HCT116 (cell line): Measurements from ENCODE around the gene RSPH4A. TPM values are rescaled to one million over a fixed set of nuclear protein-coding genes. Genes with fewer than 3 reads are reported as not detected.

Experiments
- ATAC-seq: fragments of 200-7000 bp; cut with Tn5 transposase; 2 replicates; pipeline ENCODE4 v1.9.1; 2020; ENCODE audit warnings: mild to moderate bottlenecking, moderate library complexity
- BruUV-seq: library from RNA; stranded (reverse); fragments of 400-500 nt; replicated peaks from 2 replicates; lab custom pipeline; 2021; lab: Mats Ljungman, UMichigan
- CTCF ChIA-PET: fragments of 300-600 bp; sonication (Branson Sonifier 250); formaldehyde crosslinking; loops from one replicate; lab custom pipeline; 2021; ENCODE audit warnings: antibody characterized with exemption; lab: Charles Lee
- POLR2A ChIA-PET: fragments of 300-600, 350-600 bp; sonication (Branson Sonifier 250); formaldehyde crosslinking; loops from one replicate; lab custom pipeline; 2021; ENCODE audit warnings: antibody characterized with exemption; lab: Charles Lee
- RAD21 ChIA-PET, 2 experiments: fragments of 300-600 bp; sonication (Branson Sonifier 250); formaldehyde crosslinking; loops; one replicate each; lab custom pipeline; 2023; ENCODE audit warnings: low total read pairs in 2 of 2; ENCODE audit not compliant: uncharacterized antibody in 2 of 2, unreplicated experiment in 2 of 2, low non-redundant PET in 1 of 2; lab: Charles Lee
- DNase-seq: peaks from one replicate; pipeline ENCODE4 v3.0.0-alpha.2; 2010; ENCODE audit warnings: low read depth, low spot score
- H2AFZ ChIP-seq: fragments of 200-600 bp; shearing (Covaris generic), sonication (generic); 2 replicates; pipeline ENCODE4 v1.6.1; 2017; ENCODE audit warnings: low read depth, mixed run types, mixed read lengths, antibody characterized with exemption, low read length; ENCODE audit not compliant: poor library complexity, severe bottlenecking
- H3K27ac ChIP-seq: 2 replicates; pipeline ENCODE4 v1.5.1; 2012; ENCODE audit warnings: low read depth, low read length
- H3K27me3 ChIP-seq: fragments of 200-600 bp; sonication (generic); 2 replicates; pipeline ENCODE4 v1.6.1; 2016; ENCODE audit warnings: mixed run types, low read length, mixed read lengths; ENCODE audit not compliant: insufficient read depth
- H3K36me3 ChIP-seq, 2 experiments: fragments of 200-500 bp in 1 of 2; fragments of 200-600 bp in 1 of 2; sonication (Bioruptor generic) in 1 of 2; sonication (generic) in 1 of 2; 2 replicates each; pipeline versions ENCODE4 v1.5.1 to v1.6.1; 2014 to 2016; ENCODE audit warnings: low read length in 2 of 2, inconsistent platforms in 1 of 2, mixed read lengths in 1 of 2, mixed run types in 1 of 2; ENCODE audit not compliant: insufficient read depth in 2 of 2, control insufficient read depth in 1 of 2
- H3K4me1 ChIP-seq, 2 experiments: fragments of 200-600 bp in 1 of 2; sonication (generic) in 1 of 2; 2 replicates each; pipeline versions ENCODE4 v1.5.1 to v1.6.1; 2012 to 2017; ENCODE audit warnings: low read length in 2 of 2, inconsistent platforms in 1 of 2, mild to moderate bottlenecking in 1 of 2, mixed read lengths in 1 of 2, mixed run types in 1 of 2, moderate library complexity in 1 of 2; ENCODE audit not compliant: insufficient read depth in 2 of 2, control insufficient read depth in 1 of 2
- H3K4me2 ChIP-seq: fragments of 200-600 bp; sonication (generic); 2 replicates; pipeline ENCODE4 v1.6.1; 2017; ENCODE audit warnings: mixed run types, low read length, mixed read lengths
- H3K4me3 ChIP-seq, 2 experiments: fragments of 200-600 bp in 1 of 2; sonication (generic) in 1 of 2; replicated peaks in 1 of 2; 2 replicates each; pipeline ENCODE4 v1.5.1; 2011 to 2016; ENCODE audit warnings: low read length in 2 of 2, control low read depth in 1 of 2, low read depth in 1 of 2, mild to moderate bottlenecking in 1 of 2, mixed read lengths in 1 of 2, mixed run types in 1 of 2
- H3K79me2 ChIP-seq: fragments of 200-600 bp; sonication (generic); 2 replicates; pipeline ENCODE4 v1.6.1; 2017; ENCODE audit warnings: mild to moderate bottlenecking, mixed run types, low read length, moderate library complexity, mixed read lengths; ENCODE audit not compliant: insufficient read depth
- H3K9ac ChIP-seq: fragments of 200-600 bp; sonication (generic); 2 replicates; pipeline ENCODE4 v1.6.1; 2016; ENCODE audit warnings: low read length, mixed read lengths
- H3K9me2 ChIP-seq: fragments of 200-600 bp; sonication (generic), shearing (Covaris generic); 2 replicates; pipeline ENCODE4 v1.6.1; 2017; ENCODE audit warnings: mixed run types, mild to moderate bottlenecking, moderate library complexity; ENCODE audit not compliant: insufficient read depth
- H3K9me3 ChIP-seq, 2 experiments: fragments of 200-500 bp in 1 of 2; fragments of 200-600 bp in 1 of 2; sonication (Bioruptor generic) in 1 of 2; sonication (generic) in 1 of 2; 2 replicates each; pipeline ENCODE4 v1.6.1; 2014 to 2017; ENCODE audit warnings: low read length in 2 of 2, mixed read lengths in 2 of 2, inconsistent platforms in 1 of 2, low read depth in 1 of 2, mild to moderate bottlenecking in 1 of 2, mixed run types in 1 of 2, moderate library complexity in 1 of 2; ENCODE audit not compliant: control insufficient read depth in 1 of 2, insufficient read depth in 1 of 2
- H4K20me1 ChIP-seq: fragments of 200-600 bp; sonication (generic), shearing (Covaris generic); 2 replicates; pipeline ENCODE4 v1.6.1; 2017; ENCODE audit warnings: mixed run types, mild to moderate bottlenecking, moderate library complexity; ENCODE audit not compliant: insufficient read depth
- CBX3 ChIP-seq: IDR thresholded peaks from 2 replicates; pipeline ENCODE4 v1.6.1; 2012; ENCODE audit warnings: low read depth
- CEBPB ChIP-seq: IDR thresholded peaks from 2 replicates; pipeline ENCODE4 v1.6.1; 2012; ENCODE audit warnings: low read depth
- EZH2 ChIP-seq: fragments of 200-600 bp; sonication (generic); IDR thresholded peaks from 2 replicates; pipeline ENCODE4 v1.6.1; 2017; ENCODE audit warnings: antibody characterized with exemption, mixed run types
- FOSL1 ChIP-seq: IDR thresholded peaks from 2 replicates; pipeline ENCODE4 v1.6.1; 2012; ENCODE audit warnings: low read depth
- POLR2A ChIP-seq: IDR thresholded peaks from 2 replicates; pipeline ENCODE4 v1.7.0; 2011; ENCODE audit warnings: borderline replicate concordance; ENCODE audit not compliant: insufficient read depth, insufficient read length; ENCODE audit errors: extremely low read depth
- RAD21 ChIP-seq: IDR thresholded peaks from 2 replicates; pipeline ENCODE4 v1.6.1; 2012; ENCODE audit warnings: low read depth, mild to moderate bottlenecking
- SP1 ChIP-seq: IDR thresholded peaks from 2 replicates; pipeline ENCODE4 v1.6.1; 2012; ENCODE audit warnings: low read depth
- SRF ChIP-seq: IDR thresholded peaks from 2 replicates; pipeline ENCODE4 v1.6.1; 2012; ENCODE audit warnings: low read depth
- intact Hi-C: fragments of 100-400 bp; cut with micrococcal nuclease; formaldehyde crosslinking; loops from 2 replicates; pipeline ENCODE4 v1.10.0; 2022
- total RNA-seq: library from RNA; stranded (reverse); gene quantifications from one replicate; pipeline ENCODE4 v1.2.1, GENCODE V29; 2021; ENCODE audit not compliant: unreplicated experiment
- TF ChIP-seq, protein P1 (sequence below): IDR thresholded peaks from 2 replicates; pipeline ENCODE4 v1.6.1; 2012
- TF ChIP-seq, protein P2 (sequence below): IDR thresholded peaks from 2 replicates; pipeline ENCODE4 v1.6.1; 2012; ENCODE audit warnings: low read depth
- TF ChIP-seq, protein P3 (sequence below): IDR thresholded peaks from 2 replicates; pipeline ENCODE4 v1.6.1; 2011; ENCODE audit warnings: mild to moderate bottlenecking, low read length, moderate library complexity; ENCODE audit not compliant: insufficient replicate concordance; ENCODE audit errors: extremely low read depth

The RSPH4A gene
- total RNA-seq, 1 experiment from 2014 or later, result 0.27 TPM

DNA sequence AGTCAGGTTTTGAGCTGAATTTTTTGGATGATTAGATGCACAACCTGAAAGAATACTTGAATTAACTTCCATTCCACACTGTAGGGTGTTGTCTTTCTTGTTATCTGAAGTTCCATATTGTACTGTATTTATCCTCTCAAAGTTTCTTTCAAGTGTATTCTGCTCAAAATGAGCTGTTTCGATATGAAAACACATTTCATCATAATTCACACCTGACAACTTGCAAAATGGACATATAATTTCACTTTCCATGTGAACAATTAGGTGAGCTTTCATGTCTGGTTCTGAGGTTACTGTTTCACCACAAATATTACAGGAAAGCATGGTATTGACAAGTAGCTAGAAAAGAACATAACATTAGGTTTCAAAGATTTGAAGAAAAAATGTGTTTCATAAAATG is 50.6 kb downstream of the RSPH4A start:
- peaks cover 67% of the 10 kb centered on the region for H3K79me2 ChIP-seq
- no peak overlapping the region for H3K9ac ChIP-seq
- H3K27me3 ChIP-seq, result no peaks in the 10 kb centered on the region
- POLR2A ChIA-PET, result no interaction called here
- no peak overlapping the region for H3K4me3 ChIP-seq
- no peaks in the 10 kb centered on the region for H4K20me1 ChIP-seq
- no peak for ATAC-seq
- H3K9me2 ChIP-seq, result no peaks in the 10 kb centered on the region
- intact Hi-C loops, result no loop called here
- CTCF ChIA-PET, result no interaction called here
- RAD21 ChIA-PET, result no interaction called here
- H3K4me2 ChIP-seq, result peak overlapping the region; percentile 8; the same call in 1 of the 2 replicates
- TF ChIP-seq, protein P1, sequence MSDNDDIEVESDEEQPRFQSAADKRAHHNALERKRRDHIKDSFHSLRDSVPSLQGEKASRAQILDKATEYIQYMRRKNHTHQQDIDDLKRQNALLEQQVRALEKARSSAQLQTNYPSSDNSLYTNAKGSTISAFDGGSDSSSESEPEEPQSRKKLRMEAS, result no peak
- TF ChIP-seq POLR2A (no peak), CEBPB (no peak), RAD21 (no peak), SRF (no peak), SP1 (no peak), FOSL1 (no peak), EZH2 (no peak), CBX3 (no peak)
- TF ChIP-seq, protein P2, sequence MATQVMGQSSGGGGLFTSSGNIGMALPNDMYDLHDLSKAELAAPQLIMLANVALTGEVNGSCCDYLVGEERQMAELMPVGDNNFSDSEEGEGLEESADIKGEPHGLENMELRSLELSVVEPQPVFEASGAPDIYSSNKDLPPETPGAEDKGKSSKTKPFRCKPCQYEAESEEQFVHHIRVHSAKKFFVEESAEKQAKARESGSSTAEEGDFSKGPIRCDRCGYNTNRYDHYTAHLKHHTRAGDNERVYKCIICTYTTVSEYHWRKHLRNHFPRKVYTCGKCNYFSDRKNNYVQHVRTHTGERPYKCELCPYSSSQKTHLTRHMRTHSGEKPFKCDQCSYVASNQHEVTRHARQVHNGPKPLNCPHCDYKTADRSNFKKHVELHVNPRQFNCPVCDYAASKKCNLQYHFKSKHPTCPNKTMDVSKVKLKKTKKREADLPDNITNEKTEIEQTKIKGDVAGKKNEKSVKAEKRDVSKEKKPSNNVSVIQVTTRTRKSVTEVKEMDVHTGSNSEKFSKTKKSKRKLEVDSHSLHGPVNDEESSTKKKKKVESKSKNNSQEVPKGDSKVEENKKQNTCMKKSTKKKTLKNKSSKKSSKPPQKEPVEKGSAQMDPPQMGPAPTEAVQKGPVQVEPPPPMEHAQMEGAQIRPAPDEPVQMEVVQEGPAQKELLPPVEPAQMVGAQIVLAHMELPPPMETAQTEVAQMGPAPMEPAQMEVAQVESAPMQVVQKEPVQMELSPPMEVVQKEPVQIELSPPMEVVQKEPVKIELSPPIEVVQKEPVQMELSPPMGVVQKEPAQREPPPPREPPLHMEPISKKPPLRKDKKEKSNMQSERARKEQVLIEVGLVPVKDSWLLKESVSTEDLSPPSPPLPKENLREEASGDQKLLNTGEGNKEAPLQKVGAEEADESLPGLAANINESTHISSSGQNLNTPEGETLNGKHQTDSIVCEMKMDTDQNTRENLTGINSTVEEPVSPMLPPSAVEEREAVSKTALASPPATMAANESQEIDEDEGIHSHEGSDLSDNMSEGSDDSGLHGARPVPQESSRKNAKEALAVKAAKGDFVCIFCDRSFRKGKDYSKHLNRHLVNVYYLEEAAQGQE, result no peak
- TF ChIP-seq, protein P3, sequence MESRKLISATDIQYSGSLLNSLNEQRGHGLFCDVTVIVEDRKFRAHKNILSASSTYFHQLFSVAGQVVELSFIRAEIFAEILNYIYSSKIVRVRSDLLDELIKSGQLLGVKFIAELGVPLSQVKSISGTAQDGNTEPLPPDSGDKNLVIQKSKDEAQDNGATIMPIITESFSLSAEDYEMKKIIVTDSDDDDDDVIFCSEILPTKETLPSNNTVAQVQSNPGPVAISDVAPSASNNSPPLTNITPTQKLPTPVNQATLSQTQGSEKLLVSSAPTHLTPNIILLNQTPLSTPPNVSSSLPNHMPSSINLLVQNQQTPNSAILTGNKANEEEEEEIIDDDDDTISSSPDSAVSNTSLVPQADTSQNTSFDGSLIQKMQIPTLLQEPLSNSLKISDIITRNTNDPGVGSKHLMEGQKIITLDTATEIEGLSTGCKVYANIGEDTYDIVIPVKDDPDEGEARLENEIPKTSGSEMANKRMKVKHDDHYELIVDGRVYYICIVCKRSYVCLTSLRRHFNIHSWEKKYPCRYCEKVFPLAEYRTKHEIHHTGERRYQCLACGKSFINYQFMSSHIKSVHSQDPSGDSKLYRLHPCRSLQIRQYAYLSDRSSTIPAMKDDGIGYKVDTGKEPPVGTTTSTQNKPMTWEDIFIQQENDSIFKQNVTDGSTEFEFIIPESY, result no peak
- TF ChIP-seq, all 23 proteins: peak for 0
- DNase-seq, result no peak
- no peak overlapping the region for H2AFZ ChIP-seq
- H3K9me3 ChIP-seq, result no peaks in the 10 kb centered on the region
- BruUV-seq, result no TSS peak
- H3K4me1 ChIP-seq, result peaks cover 0 to 8% of the 10 kb centered on the region in 2 experiments; a peak in 2 of 4 replicates
- H3K27ac ChIP-seq, result no peak overlapping the region
- no peaks in the 10 kb centered on the region for H3K36me3 ChIP-seq
